ENCODE data around the gene ZMYM2. TPM values are rescaled to one million over a fixed set of nuclear protein-coding genes. Genes with fewer than 3 reads are reported as not detected.

ZMYM2 gene
- total and polyA plus RNA-seq, 10 of the 15 experiments (the other 5 are each of a cell fraction or from before 2014, with no cell fraction given), result 9.5 to 60.4 (median 34.6) TPM

DNA sequence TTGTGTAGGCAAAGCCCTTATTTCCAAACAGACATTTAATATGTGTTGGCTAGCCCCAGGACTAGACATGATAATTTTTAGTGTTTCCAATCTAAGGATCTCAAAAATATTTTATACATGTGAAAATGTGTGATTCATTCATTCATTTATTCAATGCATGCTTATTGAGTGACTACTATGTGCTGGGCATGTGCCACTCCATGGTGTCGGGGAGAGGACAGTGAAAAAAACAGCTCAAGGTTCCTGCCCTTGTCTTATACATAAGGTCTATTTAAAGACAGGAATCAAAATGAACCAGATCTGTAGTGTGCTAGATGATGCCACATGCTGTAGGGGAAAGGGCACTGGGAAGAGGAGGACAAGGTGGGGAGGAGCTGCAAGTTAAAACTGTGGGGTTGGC, 165.8 kb downstream of the ZMYM2 start:
- FAIRE-seq, result no peak
- no peaks in the 10 kb centered on the region for H3K4me1 ChIP-seq (ENCODE audit: control insufficient read depth, insufficient read depth, low read length)
- no peak overlapping the region for H3K27ac ChIP-seq (ENCODE audit: control insufficient read depth, insufficient read depth)
- no peaks in the 10 kb centered on the region for H3K79me2 ChIP-seq (ENCODE audit: control insufficient read depth, insufficient read depth, low read length)
- no TSS peak for BruUV-seq (replicated peaks)
- ChIA-PET SMC1A (ENCODE audit: uncharacterized antibody, unreplicated experiment) (no interaction called here), CTCF (no interaction called here), POLR2A (no interaction called here), RAD21 (ENCODE audit: unreplicated experiment) (no interaction called here)
- no peak for ATAC-seq
- H3K27me3 ChIP-seq (replicated peaks in 1 of 2; ENCODE audit: control insufficient read depth in 2 of 2, insufficient read depth in 2 of 2, low read length in 1 of 2), result peaks cover 2 to 5% of the 10 kb centered on the region in 2 experiments; a peak in 2 of 4 replicates
- no peaks in the 10 kb centered on the region for H3K9me3 ChIP-seq (replicated peaks; ENCODE audit: control insufficient read depth, insufficient read depth, low read length)
- H2AFZ ChIP-seq (ENCODE audit: control insufficient read depth, low read depth, low read length), result no peak overlapping the region
- DNase-seq (ENCODE audit: low read depth, low spot score), result no peak
- H3K4me2 ChIP-seq (ENCODE audit: control insufficient read depth, insufficient read depth), result no peak overlapping the region
- no peak overlapping the region for H3K4me3 ChIP-seq
- H3K9ac ChIP-seq (ENCODE audit: control insufficient read depth, insufficient read depth, low read length), result no peak overlapping the region
- H4K20me1 ChIP-seq (ENCODE audit: control insufficient read depth, insufficient read depth), result no peaks in the 10 kb centered on the region
- no peak for TF ChIP-seq BACH1 (IDR thresholded peaks at IDR 0.05; ENCODE audit: borderline replicate concordance)
- no peak for TF ChIP-seq ZSCAN29 (IDR thresholded peaks at IDR 0.05)
- TF ChIP-seq, protein P1, sequence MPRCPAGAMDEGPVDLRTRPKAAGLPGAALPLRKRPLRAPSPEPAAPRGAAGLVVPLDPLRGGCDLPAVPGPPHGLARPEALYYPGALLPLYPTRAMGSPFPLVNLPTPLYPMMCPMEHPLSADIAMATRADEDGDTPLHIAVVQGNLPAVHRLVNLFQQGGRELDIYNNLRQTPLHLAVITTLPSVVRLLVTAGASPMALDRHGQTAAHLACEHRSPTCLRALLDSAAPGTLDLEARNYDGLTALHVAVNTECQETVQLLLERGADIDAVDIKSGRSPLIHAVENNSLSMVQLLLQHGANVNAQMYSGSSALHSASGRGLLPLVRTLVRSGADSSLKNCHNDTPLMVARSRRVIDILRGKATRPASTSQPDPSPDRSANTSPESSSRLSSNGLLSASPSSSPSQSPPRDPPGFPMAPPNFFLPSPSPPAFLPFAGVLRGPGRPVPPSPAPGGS (IDR thresholded peaks at IDR 0.05; ENCODE audit: borderline replicate concordance, insufficient read depth, low read depth, low read length, poor library complexity, severe bottlenecking), result no peak
- TF ChIP-seq DPF2 (IDR thresholded peaks at IDR 0.05), result no peak
- TF ChIP-seq, protein P2, sequence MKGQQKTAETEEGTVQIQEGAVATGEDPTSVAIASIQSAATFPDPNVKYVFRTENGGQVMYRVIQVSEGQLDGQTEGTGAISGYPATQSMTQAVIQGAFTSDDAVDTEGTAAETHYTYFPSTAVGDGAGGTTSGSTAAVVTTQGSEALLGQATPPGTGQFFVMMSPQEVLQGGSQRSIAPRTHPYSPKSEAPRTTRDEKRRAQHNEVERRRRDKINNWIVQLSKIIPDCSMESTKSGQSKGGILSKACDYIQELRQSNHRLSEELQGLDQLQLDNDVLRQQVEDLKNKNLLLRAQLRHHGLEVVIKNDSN (IDR thresholded peaks at IDR 0.05; ENCODE audit: borderline replicate concordance, extremely low read length, insufficient read depth, low read depth, low read length), result no peak
- TF ChIP-seq ETV6 (conservative IDR thresholded peaks at IDR 0.05 in 1 of 2, IDR thresholded peaks at IDR 0.05 in 1 of 2; ENCODE audit: borderline replicate concordance in 1 of 2, low read depth in 1 of 2), result no peak
- TF ChIP-seq PAX5 (IDR thresholded peaks at IDR 0.05; ENCODE audit: borderline replicate concordance, low read depth, low read length), result no peak
- no peak for TF ChIP-seq NR2C2 (IDR thresholded peaks at IDR 0.05; ENCODE audit: borderline replicate concordance, control insufficient read depth, insufficient read length, low read depth)
- no peaks in the 10 kb centered on the region for H3K36me3 ChIP-seq (ENCODE audit: control insufficient read depth in 2 of 2, insufficient read depth in 2 of 2, low read length in 1 of 2)
- 60% methylated on average over 1 of the region's 1 CpG for WGBS (ENCODE audit: insufficient coverage, insufficient replicate concordance, low lambda C conversion rate, missing lambda C conversion rate)
- intact Hi-C loops (cut with micrococcal nuclease; ENCODE audit: unreplicated experiment) (no loop called here), in situ Hi-C loops (cut with MboI) (no loop called here)
